Hematopoietic multipotent progenitor cell (in vitro differentiated cells): ENCODE measurements around the gene NSMCE3. TPM values are rescaled to one million over a fixed set of nuclear protein-coding genes. Genes with fewer than 3 reads are reported as not detected.

ENCODE experiments used
- DNase-seq, 3 donors: peaks; one replicate each; pipeline ENCODE4 v3.0.0-alpha.2; 2011 to 2015; ENCODE audit warnings: low read depth in 2 of 3, low spot score in 2 of 3
- small RNA-seq: library from RNA; depleted of rRNA; stranded (forward); fragments of <200 nt; gene quantifications from one replicate; pipeline ENCODE3, GENCODE V24; 2012
- total RNA-seq: library from RNA; depleted of rRNA; stranded (reverse); fragments of >200 nt; gene quantifications from one replicate; pipeline ENCODE4 v1.2.3, GENCODE V29; 2012

Gene NSMCE3
- total RNA-seq, 1 donor, result 9.7 TPM

- no peak for DNase-seq
Measured at GRCh38 chr15:29223640-29224039, 46.0 kb downstream of the NSMCE3 start.

GRCh38 chr15:29222129-29222853 is 47.3 kb downstream of the NSMCE3 start:
- no peak for DNase-seq

GRCh38 chr15:29220852-29221251 is 48.8 kb downstream of the NSMCE3 start:
- no peak for DNase-seq

GRCh38 chr15:29216955-29217354 is 52.7 kb downstream of the NSMCE3 start:
- no peak for DNase-seq

Small RNA genes lying within 50 kb of the gene (small RNA-seq; reads per million reads assigned to genes)
- not detected for gene RF00201
